GM19438 (cell line): ENCODE measurements around the gene PRKAG1.

Source experiments
- ATAC-seq: cut with Tn5 transposase; IDR thresholded peaks from one replicate; pipeline ENCODE4 v1.9.1; 2021; ENCODE audit warnings: low read depth; ENCODE audit not compliant: unreplicated experiment

PRKAG1 gene

DNA sequence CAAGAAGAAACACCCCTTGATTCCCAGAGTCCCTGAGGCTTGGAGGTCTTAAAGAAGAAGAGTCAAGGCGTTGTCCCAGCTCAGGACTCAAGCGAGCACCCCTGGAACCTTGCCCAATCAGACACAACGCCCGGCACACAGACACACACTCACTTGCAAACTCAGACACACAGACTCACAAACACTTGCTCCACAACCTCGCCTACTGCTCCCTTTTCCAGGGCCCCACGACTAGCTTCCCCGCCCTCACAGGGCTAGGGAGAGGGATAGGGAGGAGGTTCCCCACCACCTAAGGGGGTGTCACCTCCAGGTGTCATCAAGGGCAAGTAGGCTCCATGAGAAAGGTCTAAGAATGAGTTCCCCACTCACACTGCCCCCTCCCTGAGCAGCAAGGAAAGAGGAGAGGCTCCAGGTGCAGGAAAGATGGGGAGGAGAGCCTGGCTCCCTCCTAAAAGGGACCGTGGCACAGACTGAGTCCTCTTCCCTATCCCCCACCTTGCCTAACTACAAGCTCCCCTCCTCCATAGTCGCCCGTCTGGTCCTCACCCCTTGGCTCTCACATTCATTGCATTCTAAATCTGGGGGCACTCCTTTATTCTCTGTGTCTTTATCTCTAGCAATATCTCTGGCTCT is 47.8 kb downstream of the PRKAG1 start:
- ATAC-seq: no peak

DNA sequence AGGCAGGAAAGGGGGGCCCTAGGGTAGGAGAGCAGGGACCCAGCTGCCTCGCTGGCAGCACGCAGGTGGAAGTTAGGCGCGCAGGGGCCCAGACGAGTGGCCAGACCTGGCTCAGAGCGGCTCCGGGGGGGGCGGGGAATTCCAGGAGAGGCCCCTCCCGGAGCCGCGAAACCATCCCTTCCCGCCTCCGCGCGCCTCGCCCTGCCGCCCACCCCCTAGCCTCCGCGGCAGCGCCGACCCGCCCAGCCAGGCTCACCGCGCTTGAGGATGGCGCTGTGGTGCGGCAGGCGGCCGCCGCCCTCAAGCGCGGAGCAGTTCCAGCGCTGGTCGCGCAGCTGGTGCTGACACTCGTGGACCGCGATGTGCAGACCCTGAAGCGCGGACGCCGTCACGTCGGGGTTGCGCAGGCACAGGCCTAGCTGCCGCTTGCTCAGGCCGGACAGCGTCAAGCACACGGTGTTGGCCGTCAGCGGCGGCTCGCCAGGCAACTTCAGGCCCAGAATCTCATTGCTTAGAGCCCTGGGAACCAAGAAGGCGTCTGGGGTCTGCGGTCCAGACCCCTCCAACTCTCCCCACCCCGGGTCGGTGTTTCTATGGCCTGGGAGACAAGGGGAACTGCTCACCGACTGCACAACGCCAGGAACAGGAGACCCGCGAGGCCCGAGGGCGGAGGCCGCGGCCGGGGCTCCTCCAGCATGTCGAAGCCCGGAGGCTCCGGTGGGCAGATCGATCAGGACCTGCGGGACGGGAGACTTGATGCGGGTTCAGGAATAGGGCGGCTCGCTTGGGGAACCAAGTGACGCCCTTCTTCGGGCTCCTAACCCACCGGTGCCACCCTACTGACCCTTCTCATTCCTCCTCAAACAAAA is 48.5 kb downstream of the PRKAG1 start:
- ATAC-seq: no peak

DNA sequence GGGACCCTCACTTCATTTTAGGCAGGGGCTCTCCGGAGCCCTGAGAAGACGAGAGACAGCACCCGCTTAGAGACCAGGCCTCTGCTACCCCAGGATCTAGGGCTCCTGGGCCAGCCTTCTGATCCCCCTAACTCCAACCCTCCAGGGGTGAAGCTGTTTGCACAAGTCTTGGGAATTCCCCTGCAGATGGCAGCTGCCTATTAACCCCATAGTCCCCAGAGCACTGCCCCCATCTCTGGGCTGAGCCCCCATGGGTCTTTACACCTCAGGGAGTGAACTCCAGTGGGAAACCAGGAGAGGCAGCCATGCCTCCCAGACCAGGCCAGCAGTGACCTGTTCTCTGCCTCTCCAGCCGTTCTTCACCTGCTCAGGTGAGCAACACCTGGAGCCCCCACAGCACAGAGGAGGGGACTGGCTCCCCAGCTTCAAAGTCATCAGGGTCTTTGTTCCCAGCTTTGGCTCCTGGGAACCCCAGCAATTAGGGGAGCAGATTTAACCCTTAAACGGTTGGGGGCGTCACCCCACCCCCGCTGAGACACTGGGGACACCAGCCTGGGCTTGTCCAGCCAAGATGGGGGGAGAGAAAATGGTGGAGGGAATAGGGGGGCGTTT is 49.3 kb downstream of the PRKAG1 start:
- no peak for ATAC-seq

DNA sequence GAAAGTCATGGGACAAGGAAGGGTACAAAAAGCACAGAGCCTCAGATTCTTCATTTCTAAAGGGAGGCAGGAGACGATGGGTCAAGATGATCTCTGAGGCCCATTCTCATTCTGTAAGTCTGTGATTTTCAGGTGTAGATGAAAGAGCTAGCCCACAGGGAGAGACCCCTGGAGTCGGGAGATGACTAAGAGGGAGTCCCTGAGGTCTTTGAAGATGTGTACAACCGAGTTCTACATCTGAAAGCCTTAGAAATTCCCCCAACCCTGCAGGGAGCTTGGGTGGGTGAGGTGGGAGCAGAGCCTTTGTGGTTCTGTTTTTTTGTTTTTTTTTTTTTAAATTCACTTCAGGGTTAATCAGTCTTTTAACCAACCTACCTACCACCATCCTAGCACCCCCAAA is 50.1 kb downstream of the PRKAG1 start:
- no peak for ATAC-seq

DNA sequence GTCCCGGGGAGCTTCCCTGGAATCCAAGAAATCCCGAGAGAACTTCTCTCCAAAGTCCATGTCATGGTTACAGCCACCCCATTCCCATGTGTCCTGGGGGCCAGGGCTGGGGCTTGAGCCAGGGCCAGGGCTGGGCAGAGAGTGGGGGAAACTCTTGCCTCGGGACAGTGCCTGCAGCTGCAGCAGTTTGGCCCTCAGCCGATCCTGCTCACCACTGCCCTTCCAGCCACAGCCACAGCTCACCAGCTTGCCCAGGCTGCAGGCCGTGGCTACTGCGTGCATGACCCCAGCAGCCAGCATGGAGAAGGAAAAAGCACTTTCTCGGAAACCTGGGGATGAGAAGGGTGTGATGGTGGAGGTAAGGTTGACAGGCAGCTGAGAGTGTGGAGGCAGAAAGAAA is 50.6 kb downstream of the PRKAG1 start:
- no peak for ATAC-seq

DNA sequence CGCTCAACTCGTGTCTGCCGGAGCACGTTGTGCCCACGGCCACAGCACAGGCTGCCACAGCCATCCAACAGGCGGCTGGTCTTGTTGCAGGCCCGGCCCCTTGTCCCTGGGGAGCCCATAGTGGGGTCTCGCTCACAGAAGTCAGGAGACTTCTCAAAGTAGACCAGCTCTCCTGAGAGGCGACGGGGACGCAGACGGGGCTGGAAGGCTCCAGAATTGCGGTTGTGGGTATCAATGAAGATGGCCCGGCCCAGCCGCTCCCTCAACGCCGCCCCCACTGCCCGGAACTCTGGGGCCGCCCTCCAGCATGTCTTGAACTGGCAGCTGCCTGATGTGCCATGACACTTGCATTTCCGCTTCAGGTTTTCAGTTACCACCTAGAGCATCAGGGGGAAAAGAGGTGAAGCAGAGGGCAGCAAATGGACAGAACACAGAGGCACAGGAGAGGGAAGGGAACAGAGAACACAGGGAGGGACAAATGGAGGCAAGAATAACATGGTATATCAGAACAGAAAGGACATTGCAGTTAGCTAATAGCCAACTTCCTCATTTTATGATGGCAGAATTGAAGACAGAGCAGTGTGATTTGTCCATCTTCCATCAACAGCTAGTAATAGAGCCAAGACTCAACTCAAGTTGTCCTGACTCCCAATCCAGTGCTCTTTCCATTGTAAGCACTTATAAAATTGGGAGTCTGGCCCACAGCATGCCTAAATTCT is 52.2 kb downstream of the PRKAG1 start:
- no peak for ATAC-seq

DNA sequence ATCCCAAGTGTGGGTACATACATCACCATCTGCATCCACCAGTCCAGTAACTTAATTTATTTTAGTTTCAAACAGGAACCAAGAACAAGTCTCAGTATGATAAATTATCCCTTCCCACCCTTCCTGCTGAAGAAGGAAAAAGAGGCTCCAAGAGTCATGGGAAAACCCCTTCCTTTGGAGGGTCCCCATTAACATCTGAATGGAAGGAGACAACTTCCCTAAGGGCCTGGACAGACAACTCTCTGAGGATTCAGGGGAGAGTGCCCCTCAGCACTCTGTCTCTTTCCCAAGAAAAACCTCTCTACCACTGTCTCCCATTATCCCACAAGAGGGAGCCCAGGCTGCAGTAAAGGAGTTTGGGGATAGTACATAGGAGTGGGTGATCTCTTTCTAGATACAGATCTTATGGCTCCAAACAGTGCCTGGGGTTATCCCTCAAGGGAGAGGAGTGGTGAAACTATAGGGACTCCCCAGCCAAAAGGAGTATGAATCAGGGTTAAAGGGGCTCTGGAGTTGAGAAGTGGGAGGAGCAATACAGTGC is 53.2 kb downstream of the PRKAG1 start:
- ATAC-seq: no peak

DNA sequence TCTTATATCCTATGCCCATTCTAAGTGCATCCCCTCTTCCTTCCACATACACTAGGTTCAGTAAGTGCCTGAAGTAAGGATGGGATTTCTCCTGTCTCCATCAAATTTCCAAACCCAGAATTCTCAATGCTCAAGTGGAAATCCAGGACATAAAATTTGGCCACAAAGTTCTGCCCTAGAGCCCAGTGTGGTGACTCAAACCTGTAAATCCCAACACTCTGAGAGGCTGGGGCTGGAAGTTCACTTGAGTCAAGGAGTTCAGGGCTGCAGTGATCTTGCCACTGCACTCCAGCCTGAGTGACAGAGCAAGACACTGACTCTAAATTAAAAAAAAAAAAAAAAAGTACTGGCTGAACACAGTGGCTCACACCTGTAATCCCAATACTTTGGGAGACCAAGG is 56.8 kb downstream of the PRKAG1 start:
- ATAC-seq: no peak

DNA sequence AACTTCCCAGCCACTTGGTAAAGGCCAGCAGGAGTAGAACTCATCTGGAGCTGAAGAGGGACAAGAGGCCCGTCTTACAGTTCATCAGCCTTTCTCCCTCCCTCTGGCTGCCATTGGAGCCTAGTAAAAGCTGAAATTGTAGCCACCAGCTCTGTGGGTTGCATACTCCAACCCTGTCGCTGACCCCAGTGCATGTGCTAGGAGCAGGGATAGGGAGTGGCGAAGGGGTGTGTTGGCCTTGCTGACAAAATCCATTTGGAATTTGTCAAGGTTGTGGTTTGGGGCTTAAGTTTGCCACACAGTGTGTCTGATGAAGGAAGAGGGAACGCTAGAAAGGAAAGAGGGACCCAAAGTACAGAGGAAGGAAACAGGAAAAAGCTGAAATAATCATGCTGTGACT is 57.2 kb downstream of the PRKAG1 start:
- no peak for ATAC-seq

DNA sequence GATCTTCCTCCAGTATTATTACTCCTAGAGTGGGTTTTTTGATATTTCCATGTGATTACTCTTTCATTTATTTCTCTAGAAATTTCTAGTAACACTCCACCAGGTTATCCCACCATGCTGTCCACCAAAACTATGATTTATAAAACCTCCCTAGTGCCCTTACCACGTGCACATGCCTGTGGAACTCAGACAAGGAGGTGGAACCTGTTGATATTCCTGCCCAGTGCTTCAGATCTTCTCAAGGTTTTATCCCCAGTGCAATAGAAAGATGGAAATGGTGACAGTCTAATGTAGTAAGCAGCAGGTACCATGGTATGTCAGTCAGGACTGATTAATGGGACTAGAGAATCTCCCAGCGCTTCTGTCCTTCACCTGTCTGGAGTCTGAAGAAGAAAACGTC is 57.7 kb downstream of the PRKAG1 start:
- ATAC-seq: no peak

DNA sequence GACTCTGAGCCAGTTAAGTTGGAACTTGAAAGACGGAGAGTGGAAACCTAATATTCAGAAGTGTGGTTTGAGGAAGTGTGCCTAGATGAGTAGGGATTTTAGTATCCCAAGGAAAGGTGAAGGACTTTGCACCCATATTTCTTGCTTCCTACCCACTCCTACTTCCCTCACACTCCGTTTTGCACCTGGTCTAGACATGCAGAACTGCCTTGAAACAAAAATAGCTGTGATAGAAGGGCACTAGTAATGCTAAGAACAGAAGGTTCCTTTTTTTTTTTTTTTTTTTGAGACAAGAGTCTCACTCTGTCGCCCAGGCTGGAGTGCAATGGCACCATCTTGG is 60.6 kb downstream of the PRKAG1 start:
- ATAC-seq: no peak

DNA sequence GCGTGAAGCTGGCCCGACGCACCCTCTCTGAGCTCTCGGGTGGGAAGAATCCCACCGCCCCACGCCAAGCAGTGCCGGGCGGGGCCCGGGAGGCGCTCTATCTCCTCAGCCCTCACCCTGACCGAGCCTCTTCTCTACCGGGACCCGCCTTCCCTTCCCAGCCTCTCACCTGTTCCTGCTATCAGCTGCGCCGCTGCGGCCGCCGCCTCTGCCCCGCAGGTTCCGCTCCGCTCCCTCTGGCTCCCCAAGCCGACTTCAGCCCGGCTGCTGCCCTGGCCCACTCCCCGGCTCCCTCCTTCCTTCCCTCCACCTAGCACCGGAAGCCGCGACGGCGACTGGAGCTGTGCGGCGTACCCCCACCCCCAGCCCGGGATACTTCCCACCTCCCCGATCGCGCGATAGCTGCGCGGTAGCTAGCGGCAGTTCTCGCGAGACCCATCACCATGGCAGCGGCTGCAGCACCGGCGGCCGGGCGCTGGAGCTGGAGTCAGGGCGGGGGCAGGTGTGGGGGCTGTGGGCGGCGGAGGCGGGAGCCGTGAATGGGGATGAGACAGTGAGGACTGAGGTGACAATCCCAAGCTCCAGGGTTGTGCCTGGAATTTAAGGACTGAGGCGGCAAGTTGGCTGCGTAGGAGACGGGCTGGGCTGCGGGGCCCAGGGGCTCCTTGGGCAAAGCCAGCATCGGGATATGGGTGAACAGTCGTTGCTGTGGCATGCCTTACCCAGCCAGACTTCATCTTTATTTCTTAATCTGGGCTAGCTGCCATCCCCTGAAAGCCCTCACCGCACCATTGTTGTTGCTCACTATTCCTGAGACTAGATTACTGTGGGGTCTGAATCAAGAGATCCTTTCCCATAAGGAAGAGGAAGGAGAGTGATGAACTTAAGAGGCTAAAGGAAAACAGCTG is 61.2 kb downstream of the PRKAG1 start, which contains the start of gene ARF3:
TSS of gene ARF3 (minus strand) at position 347 of the 908 bp plus-strand sequence. CDS start 16,392 bp downstream, outside the sequence.
- ATAC-seq: peak; percentile 84

DNA sequence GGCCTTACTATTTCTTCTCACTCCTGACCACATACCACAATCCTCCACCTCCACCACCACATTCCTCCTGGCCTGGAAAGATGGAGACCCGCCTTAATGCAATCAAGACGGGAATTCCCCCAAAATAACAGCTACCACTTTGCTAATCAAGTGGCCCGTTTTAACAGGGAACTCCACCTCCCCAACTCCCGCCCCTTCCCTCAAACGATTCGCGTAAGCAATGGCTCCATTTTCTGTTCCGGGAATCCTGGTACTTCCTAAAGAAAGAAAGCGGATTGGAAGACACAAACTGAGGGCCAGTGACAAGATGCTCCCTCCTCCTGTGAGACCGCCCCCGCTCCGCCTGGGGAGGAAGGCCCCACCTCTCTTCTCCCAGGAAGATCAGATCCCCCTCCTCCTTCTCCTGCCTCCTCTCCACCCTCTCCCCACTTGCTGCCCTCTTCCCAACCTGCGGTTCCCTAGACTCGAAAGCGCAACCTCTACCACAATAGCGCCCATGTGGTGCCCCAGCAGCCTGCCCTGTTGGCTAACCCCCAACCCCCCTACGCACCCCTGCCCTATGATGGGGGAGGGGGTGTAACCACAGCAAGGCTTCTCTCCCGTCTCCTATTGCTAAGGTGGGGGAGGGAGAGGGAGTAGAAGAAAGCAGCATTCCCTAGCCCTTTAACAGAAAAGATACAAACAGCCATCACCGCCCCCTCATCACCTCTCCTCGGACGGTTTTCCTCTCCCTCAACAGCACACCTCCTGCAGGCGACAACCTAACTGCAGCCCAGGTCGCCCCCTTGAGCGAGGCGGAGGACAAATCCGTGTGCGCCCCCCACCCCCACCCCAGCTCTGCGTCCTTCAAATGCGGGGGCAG is 62.1 kb downstream of the PRKAG1 start:
- ATAC-seq: peak; percentile 26

DNA sequence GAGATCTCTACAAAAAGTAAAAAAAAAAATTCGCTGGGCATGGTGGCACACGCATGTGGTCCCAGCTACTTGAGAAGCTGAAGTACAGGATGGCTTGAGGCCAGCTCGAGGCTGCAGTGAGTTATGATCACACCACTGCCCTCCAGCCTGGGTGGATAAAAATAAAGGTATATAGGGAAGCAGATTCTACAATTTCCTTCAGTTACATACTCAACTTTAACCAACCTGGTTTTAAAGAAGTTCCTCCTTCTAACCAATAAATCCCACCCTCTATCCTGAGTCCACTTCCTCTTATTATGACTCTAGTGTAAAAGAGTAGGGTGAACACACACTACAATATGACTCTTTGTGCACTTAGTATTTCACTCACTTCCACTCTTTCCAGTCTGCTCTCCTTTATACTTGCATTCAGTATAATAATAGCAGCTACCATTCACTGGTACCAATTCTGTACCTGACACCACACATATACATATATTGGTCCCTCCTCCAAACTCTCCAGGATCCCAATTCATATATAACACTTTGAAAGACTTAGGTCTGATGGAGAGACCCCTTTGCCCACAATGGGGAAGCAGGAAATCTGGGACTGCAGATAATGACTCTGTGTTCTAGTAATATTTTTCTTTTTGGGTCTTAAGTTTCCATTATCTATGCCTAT is 63.6 kb downstream of the PRKAG1 start:
- ATAC-seq: no peak

DNA sequence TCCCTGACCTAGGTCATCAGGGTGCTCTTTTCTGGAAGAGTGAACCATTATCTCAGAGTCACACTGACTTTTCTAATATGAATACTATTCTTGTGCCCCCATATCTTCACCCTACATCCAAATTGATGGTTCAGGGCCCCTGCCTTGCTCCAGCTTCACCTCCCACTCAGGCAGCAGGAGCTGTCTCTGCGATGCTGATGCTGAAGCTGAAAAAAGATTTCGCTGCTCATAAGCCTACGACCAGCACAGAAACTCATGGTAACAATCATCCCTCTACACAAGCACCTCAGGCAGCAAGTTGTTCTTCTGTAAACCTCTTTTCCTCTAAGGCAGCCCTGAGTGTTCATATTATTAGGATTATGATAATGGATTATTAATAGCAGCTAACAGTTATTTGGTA is 64.5 kb downstream of the PRKAG1 start:
- ATAC-seq: no peak

DNA sequence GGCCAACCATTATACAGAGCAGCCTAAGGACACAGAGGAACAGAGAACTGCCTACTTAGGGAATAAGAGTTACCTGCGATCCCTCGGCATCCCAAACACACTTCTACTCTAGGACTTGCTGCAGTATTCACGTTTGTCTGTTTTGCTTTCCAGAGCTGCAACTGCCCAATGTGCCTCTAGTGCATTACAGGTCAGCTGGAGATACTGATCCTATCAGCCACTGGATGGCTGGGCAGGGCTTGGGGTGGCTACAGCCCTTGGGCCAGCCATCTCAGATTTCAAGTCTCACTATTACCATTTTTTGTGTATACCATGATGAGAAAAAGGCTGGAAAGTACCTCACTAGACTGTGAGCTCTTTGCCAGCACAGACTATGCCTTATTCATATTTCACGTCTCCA is 65.9 kb downstream of the PRKAG1 start:
- no peak for ATAC-seq
